RKO (cell line): ENCODE data around the gene NEBL.

Experiments used
- DNase-seq: peaks from one replicate; pipeline ENCODE4 v3.0.0-alpha.2; 2016; ENCODE audit warnings: low spot score

Gene NEBL

DNA sequence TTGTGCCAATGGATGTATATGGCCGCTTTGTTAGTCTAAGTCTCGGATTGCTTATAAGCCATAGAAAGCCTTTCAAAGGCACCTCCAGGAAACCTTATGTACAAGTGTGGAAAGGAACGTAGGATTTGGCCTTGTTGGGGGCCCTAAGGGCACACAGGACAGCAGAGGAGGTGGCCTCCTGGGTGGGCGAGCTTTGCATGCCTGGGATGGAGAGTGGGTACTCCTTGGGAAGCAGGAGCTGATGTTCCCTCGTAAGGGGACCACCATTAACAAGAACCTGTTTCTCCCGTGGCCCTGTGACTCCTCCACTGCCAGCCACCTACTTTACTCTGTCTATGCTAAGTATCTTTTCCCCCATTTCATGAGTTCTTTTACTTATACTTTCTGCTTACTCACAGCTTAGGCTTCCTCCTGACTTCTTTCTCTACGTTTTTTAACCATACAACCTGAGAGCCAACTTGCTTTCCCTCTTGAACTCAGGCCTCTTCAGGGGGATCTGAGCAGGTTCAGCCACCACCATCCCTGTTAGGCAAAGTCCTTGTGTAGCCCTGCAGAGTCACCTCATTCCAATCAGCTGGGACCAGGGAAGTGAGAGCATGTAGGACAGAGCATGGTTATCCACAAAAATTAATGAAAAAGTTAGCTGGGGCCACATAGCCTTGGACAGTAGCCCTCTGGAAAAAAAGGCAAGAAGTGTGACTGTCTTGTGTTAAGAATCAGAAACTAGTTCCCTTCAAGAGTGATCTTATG, 118.9 kb downstream of the NEBL start:
- DNase-seq, result no peak

GRCh38 chr10:20776384-20777118, 120.6 kb downstream of the NEBL start:
- no peak for DNase-seq

DNA sequence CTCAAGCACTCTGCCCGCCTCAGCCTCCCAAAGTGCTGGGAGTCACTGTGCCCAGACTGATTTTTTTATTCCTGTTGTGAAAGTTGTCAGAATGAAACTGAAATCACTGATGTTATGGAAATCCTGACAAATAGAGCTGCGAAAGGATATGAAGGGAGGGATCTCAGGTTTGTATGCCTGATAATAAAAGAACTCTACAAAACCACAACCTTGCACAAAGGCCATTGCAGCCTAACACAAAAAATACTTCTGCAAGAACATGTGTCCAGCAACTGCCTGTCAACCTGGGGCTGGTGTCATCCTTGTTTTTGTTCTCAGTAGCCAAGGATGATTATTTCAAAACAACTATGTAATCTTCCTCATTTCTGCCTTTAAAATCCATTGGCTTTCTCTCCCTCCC, 126.1 kb downstream of the NEBL start:
- no peak for DNase-seq

- no peak for DNase-seq
Observed at GRCh38 chr10:20769481-20769880, 127.6 kb downstream of the NEBL start.

GRCh38 chr10:20768843-20769242, 128.3 kb downstream of the NEBL start:
- DNase-seq, result peak; percentile 35

DNA sequence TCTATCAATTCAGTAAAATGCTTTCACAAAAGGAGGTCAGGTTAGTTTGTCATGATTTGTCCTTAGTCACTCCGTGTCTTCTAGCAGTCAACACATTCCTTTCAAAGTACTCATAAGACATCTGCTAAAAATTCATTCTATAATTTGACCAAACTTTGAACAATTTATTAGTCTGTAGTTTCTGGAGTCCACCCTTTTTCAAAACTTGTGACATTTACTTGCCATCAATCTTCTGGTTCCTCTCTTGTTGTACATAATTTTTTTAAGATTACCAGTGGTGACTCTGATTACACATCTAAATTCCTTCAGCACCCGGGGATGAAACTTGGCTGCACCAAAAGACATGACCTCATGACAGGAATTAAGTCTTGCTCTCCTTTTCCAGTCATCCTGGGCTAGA, 130.1 kb downstream of the NEBL start:
- DNase-seq, result peak; percentile 58

DNA sequence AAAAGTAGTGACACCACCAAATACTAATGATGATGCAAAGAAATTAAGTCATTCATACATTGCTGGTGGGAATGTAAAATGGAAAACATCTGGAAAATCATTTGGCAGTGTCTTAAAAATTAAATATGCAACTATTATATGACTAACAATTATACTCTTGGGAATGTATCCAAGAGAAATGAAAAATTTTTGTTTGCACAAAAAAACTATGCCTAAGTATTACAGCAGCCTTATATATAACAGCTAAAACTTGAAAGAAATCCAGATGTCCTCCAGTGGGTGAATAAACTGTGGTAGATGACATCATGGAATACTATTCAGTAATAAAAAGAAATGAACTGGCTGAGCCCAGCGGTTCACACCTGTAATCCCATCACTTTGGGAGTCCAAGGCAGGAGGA, 132.0 kb downstream of the NEBL start:
- no peak for DNase-seq

DNA sequence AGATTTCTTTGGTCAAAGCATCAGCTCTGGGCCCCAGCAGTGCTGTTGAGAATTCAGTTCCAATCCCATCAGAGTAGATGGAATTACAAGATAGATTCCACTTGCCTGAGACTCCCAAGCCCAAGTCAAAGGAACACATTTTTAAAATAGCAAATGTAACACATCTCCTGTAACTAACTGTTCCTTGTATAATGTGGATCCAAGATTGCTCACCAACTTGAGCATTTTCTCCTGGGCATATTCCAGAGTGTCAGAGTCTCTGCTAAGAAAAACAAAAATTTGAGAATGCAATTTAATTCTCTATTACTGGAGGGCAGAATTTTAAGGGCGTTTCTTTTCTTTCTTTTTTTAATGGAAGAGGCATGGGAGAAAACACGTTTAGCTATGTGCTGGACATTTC, 136.7 kb downstream of the NEBL start:
- DNase-seq, result no peak

DNA sequence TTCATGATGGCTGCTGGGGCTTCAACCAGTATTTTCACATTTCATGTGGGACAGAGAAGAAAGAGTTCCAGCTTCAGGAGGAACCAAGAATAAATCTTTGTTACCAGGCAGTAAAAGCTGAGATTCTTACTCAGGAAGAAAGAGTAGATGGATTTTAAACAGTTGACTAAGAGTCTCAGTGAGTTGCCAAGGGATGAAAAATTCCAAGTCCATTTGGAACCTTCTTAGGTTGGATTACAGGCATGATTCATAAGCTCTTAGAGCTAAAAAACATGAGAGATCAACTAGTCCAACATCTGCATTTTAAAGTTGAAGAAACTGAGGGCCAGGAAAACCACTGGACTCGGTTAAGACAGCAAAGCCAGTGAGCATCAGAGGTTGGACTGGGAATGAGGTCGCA, 148.6 kb downstream of the NEBL start:
- DNase-seq, result no peak

- DNase-seq, result no peak
Observed at GRCh38 chr10:20747782-20748181, 149.3 kb downstream of the NEBL start.

DNA sequence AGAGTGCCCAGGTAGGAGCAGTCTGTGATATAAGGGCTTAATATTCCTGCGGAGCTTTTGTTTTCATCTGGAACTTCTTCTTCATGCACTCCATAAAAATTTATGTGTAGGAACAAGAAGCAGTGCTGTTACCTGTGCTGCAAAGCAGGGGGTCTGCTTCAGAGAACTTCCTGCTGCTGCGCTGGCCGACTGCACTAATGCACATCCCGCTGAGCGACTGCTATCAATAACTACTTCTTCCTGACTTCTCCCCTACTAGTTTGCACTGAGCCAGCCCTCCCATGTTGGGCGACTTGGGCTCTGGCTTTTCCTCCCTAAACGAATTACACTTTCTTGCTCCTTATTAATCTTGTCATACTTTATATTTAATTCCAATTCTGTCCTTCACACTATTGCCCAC, 150.3 kb downstream of the NEBL start:
- DNase-seq, result no peak

DNA sequence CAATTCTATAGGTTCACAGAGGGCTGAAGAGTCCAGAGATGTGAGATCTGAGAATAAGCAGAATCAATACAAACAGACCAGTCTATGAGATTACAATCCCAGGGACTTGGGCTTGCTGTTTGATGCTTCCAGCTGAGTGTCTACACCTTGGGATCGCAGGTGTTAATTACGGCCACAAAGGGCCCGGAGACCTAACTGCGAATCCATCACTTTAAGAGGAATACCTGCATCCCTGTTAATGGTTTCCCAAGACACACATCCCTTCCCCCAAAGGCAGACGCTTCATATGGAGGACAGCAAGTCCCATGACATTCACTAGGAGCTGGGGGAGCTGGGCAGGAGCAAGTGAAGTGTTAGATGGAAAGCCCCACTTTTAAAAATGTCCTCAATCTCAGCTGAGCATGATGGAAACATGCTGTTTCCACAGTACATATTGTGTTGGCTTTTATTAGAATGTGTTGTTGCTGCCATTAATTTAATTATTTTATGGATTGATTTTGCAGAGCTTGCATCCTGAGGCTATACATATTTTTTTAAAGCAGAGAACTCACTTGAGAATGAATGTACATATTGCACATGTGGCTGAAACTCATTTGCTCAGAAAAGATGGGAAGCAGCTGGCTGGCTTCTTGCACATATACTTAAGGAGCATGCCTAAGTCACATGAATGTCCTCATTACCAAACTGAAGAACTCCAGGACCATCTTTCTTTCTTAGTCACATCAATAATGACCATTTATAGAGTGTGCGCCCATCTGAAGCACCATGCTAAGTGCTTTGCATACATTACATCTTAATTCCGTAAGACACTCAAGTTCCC, 151.3 kb downstream of the NEBL start:
- DNase-seq, result no peak

DNA sequence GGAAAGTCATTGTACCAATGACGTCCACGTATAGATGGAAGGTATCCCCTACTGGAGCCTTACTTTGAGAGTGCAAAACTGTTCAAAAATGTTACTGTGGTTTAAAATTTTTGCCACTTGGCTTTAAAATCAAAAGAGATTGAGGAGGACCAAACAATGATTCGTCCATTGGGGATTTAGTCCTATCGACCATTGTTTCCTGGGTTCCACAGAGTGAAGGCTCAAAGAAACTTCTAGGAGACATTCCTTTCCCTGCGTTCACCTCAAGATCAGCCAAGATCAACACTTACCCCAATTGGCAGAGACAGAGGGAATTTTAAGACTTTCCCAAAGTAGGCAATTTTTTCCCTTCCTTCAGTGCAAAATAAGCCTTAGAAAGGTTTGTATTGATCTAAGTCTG, 152.3 kb downstream of the NEBL start:
- no peak for DNase-seq

DNA sequence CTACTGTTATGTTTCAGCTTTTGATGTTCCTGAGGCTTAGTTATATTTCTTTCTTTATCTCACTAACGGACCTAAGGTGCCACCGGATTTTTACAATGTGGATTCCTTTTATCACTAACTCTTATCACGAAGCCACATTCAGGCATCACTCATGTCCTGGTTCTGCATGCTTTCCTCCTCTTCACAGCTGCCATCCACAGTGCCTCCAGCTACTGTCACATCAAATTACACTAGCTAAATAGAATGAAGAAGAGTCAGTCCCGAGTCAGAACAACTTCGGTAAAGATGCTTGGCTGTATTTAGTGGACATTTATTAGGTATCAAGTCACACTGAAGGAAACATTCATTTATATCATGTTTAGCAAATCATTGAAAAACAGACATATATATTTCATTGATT, 153.2 kb downstream of the NEBL start:
- DNase-seq, result no peak

GRCh38 chr10:20742737-20743541, 154.2 kb downstream of the NEBL start:
- no peak for DNase-seq

DNA sequence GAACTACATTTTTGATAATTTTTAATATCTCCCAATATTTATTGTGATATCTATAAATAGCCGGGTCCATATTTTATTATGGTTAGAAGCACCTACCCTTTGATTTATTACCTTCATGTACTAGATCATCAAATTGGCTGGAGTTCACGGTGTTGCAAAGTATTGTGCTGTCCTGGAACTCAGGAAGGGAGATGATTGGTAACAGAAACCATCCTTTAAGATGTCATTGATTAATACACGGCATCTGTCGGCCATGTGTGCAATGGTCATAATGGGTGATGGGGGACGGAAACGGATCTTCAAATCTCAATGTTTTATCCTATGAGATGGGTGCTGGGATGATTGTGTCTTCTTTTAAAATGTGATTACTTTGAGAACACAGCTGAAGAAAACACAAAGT, 157.0 kb downstream of the NEBL start:
- no peak for DNase-seq

DNA sequence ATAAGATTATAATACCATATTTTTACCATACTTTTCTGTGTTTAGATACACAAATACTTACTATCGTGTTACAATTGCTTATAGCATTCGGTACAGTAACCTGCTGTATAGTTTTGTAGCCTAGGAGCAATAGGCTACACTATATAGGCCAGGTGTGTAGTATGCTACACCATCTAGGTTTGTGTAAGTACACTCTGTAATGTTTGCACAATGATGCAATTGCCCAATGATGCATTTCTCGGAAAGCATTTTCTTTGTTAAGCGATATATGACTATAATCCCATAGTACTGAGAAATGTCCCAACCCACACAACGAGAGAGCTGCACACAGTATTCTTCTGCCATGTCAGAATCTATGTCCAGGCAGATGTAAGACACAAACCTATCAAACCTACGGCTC, 160.0 kb downstream of the NEBL start:
- DNase-seq, result no peak
